Stimulated activated CD4-positive, alpha-beta T cell treated with anti-CD3 and anti-CD28 coated beads, Interleukin-1b, Interleukin-23, amount 100 ng/mL, for 1 hour (primary cell): Measurements from ENCODE around the gene PARP11.
A peak's percentile ranks its signal among the peaks of the same experiment; 100 is the strongest.

Experiments used
- DNase-seq, 2 donors: peaks; one replicate each; pipeline ENCODE4 v3.0.0-alpha.2; 2020; ENCODE audit warnings: low read depth in 2 of 2

Gene PARP11

GRCh38 chr12:3872800-3873636, at the start of gene PARP11:
Gene PARP11 (minus strand): TSS chr12:3873399. CDS start chr12:3873229, 170 bp downstream.
- DNase-seq, result peak; percentile 88 to 97

GRCh38 chr12:3922033-3922432, 48.8 kb upstream of the PARP11 start:
- DNase-seq, result no peak

- DNase-seq, result no peak
Observed at GRCh38 chr12:3921526-3921925, 48.3 kb upstream of the PARP11 start.

GRCh38 chr12:3921151-3921471, 47.9 kb upstream of the PARP11 start:
- DNase-seq, result no peak

- no peak for DNase-seq
Observed at GRCh38 chr12:3920351-3921150, 47.4 kb upstream of the PARP11 start.

- no peak for DNase-seq
Observed at GRCh38 chr12:3913278-3913677, 40.1 kb upstream of the PARP11 start.

GRCh38 chr12:3912863-3913262, 39.7 kb upstream of the PARP11 start:
- no peak for DNase-seq

- no peak for DNase-seq
Observed at GRCh38 chr12:3911409-3911808, 38.2 kb upstream of the PARP11 start.

- DNase-seq, result no peak
Observed at GRCh38 chr12:3905664-3906063, 32.5 kb upstream of the PARP11 start.

- DNase-seq, result no peak
Observed at GRCh38 chr12:3904999-3905398, 31.8 kb upstream of the PARP11 start.

GRCh38 chr12:3902921-3903320, 29.7 kb upstream of the PARP11 start:
- DNase-seq, result no peak

- DNase-seq, result no peak
Observed at GRCh38 chr12:3901116-3901515, 27.9 kb upstream of the PARP11 start.

GRCh38 chr12:3898756-3899155, 25.6 kb upstream of the PARP11 start:
- no peak for DNase-seq

GRCh38 chr12:3897371-3897971, 24.3 kb upstream of the PARP11 start:
- DNase-seq, result no peak

- DNase-seq, result no peak
Observed at GRCh38 chr12:3896801-3897351, 23.7 kb upstream of the PARP11 start.

GRCh38 chr12:3896356-3896755, 23.2 kb upstream of the PARP11 start:
- no peak for DNase-seq

GRCh38 chr12:3892631-3893030, 19.4 kb upstream of the PARP11 start:
- DNase-seq, result no peak

- DNase-seq, result no peak
Observed at GRCh38 chr12:3891201-3891600, 18.0 kb upstream of the PARP11 start.

GRCh38 chr12:3888659-3889058, 15.5 kb upstream of the PARP11 start:
- DNase-seq, result no peak

GRCh38 chr12:3885277-3886094, 12.3 kb upstream of the PARP11 start:
- no peak for DNase-seq

GRCh38 chr12:3884671-3885070, 11.5 kb upstream of the PARP11 start:
- DNase-seq, result no peak
